HG03139 (cell line): ENCODE measurements around the gene KIRREL3.

Experiments used
- ATAC-seq: cut with Tn5 transposase; IDR thresholded peaks from one replicate; pipeline ENCODE4 v1.9.1; 2021; ENCODE audit not compliant: unreplicated experiment

KIRREL3 gene

DNA sequence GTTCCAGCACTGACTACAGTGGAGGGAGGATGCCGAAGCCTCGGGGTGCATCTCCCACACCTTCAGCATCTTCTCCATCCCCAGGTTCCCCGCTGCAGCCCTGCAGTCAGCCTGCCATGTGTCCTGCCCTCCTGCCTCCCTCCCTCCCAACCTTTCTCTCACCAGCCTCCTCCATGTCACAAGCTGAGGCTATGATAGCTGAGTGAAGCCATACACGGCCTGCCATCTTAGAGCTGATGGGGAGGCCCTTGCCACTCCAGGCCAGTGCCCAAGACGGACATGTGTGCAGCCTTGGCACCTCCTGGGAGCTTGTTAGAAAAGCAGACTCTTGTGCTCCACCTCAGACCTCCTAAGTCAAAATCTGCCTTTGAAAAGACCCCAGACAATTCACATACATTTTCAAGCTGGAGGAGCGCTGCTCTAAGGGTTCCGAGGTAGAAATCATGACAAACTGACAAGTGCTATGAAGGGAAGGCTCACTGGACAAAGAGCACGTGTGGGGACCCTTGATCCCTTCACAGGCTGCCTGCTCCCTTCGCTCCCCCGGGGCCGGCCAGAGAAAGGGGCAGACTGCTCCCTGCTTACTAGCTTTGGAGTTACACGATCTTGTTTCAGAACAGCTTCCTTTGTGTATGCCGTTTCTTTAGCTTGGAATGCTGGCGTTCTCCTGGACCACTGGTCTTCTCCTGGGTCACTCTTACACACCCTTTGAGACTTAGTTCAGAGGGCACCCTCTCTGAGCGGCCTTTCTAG lies 521.2 kb downstream of the KIRREL3 start:
- no peak for ATAC-seq

DNA sequence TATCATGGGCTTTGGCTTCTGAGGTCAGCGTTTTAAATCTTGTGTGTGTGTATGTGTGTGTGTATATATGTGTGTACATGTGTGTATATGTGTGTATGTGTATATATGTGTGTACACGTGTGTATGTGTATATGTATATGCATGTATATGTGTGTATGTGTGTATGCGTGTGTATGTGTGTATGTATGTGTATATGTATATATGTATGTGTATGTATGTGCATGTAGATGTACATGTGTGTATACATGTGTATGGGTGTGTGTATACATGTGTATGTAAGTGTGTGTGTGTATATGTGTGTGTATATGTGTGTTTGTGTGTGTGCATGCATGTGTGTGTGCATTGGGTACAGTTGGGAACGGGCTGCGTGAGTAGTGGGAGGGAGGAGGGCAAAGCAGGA lies 522.1 kb downstream of the KIRREL3 start:
- no peak for ATAC-seq

DNA sequence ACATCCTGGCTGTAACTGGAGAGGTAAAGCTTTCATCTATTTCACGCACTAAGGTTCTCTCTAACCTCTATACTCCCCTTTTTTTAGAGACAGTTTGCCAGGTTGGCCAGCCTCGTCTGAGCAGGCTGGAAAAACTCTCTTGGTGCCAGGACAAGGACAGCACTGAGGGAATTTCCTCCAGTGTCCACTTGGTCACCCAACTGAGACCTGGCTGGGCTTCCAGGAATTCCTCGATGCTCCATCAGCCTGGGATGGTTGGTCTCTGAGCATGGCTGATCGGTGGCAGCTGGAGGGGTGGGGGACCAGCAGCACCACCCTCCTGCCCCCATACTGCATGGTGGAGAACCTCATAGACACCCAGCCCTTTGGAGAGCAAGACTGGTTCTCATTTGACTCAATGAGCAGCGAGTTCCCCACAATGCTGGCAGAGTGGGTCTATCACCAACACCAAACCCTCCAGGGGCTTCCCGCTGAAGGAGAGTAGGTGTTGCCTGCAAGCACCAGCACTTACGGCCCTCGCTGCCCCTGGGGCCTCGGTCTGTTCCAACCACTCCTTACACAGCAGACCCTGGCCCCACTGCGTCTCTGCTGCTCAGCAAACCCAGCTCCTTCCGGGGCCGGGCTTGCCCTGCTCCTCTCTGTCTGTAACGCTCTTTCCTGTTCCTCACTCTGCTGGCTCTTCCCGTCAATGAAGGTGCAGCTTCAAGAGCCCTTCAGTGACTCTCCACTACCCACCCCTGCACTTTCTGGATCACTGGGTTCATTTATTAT lies 522.9 kb downstream of the KIRREL3 start:
- no peak for ATAC-seq

DNA sequence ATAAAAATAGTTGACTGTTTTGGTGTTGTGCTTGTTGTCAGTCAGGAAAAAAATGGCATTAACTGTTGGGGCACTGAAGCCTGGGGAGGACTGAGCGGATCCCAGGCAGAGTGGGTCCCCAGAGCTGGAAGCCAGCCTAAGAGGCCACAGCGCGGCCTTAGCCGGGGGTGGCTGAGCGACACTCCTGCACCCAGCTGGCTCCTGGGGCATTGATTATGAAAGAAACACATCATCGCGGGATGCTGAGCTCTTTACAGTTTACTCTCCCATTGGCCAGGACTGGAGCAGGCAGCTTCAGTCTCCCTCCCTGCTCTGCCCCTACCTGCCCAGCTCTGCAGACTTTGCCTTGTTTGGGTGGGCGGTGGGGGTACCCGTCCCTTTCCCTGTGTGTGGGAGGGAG lies 523.6 kb downstream of the KIRREL3 start:
- ATAC-seq = no peak

DNA sequence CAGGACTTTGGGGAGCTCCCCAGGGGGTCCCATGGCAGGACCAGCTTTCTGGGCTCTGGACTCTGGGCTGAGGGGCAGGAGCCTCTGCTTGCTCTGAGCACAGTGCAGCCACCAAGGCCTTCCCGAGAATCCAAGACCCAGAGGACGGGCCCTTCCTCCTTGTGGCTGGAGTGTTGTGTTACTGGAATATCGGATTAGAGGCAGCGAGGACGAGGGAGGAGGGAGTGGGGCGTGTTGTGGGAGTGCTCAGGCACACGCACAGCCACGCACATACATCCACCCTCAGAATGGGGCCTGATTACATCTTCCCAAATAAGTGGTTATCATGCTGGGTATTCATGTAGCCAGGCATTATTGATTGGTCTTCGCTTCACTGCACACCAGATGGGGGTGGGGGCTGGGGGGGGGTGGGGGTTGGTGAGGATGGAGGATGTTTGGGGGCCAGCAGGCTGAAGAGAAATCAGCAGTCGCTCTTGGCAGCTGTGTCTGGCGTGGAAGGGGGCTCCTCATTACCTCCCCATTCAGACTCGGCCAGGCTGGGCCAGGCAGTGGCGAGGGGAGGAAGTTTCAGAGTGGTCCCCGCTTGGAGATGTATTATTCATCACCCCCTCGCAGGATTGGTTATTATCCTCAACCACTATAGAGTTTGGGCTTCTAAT lies 524.2 kb downstream of the KIRREL3 start:
- ATAC-seq = no peak

DNA sequence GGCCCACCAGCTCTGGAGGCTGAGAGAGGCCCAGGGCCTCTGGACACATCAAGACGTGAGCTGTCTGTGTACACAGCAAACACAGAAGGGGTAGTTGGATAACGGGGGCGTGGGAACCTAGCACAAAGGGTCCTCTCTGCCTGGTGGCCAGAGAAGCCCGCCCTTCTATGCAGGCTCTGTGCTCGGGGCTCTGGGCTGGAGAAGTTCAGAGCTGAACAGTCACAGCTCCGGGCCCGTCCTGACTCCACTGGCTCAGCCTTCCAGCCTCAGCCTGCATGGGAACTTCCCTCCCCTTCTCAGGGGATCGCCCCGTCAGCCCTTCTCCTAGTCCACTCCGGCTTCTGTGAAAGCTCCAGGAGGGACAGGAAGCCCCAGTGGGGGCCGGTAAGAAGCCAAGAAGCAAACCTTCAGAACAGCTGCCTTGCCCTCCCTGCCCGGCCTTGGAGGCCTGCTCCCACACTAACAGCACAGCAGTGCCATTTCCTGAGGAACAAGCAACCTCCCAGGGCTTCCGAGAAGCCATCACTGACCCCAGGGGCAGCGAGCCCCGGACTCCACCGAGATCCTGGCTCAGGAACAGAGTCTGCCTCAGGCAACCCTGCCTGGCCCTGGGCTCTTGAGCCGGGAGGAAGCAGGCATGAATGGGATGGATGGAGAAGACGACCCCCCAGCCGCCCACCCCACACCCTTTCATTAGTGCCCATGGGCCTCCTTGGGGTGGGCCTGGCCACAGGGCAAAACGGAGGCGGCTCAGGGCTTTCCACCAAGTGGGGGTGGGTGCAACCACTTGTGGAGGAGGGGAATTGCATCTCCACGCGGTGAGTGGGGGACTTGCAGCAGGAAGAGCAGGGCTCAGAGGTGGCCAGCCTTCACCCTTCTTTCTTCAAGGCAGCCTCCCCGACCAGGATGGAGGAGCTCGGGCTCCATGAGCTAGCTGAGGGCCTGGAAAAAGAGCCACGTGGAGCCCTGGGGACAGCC lies 525.3 kb downstream of the KIRREL3 start:
- no peak for ATAC-seq

DNA sequence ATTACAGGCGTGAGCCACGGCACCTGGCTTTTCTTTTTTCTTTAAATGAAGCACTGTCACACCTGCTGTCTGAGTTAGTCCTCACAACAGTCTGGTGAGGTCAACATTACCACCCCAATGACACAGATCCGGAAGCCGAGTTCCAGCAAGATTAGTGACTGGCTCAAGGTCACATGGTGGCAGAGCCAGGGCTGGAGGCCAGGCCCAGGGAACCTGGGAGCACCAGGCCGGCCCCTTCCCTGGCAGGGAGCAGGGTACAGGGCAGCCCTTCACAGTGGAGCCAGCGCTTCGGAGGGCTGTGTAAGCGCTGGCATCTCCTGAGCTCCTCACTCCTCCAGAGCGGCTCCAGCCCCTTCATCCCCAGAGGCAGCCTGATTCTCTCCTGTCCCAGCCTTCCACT lies 526.4 kb downstream of the KIRREL3 start:
- no peak for ATAC-seq

DNA sequence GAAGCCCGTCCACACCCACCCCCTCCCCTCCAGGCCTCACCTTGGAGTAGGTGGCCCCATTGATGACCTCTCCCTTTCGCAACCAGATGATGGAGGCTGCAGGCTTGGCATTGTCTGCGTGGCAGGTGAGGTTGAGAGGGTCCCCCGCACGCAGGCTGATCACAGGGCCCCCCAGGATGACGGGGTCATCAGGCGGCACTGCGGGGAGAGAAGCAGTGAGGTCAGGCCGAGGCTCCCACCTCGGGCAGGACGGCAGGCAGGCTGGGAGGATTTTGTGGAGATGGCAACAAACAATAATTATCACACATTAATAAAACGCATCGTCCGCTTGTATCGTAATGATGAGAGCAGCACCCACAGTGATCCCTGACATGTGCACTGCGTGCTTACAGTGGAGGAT lies 527.3 kb downstream of the KIRREL3 start:
- no peak for ATAC-seq

DNA sequence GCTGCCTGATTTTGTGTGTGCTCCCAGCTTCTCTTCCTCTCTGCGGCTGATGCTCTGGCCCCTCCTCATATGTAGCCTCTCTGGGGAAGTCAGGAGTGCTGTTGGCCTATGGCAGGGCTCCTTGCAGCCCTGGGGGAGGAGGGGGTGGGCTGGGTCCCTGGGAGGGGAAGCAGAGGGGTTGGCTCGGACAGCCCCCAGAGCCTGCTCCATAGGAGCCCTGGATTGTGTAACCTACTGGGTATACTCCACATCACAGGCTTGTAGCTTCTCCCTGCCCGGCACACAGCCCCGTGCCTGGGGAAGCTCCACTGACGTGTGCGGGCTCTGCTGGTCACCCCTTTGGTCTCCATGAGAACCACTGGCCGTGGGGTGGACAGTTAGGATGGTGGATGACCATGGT lies 531.3 kb downstream of the KIRREL3 start:
- ATAC-seq = no peak

DNA sequence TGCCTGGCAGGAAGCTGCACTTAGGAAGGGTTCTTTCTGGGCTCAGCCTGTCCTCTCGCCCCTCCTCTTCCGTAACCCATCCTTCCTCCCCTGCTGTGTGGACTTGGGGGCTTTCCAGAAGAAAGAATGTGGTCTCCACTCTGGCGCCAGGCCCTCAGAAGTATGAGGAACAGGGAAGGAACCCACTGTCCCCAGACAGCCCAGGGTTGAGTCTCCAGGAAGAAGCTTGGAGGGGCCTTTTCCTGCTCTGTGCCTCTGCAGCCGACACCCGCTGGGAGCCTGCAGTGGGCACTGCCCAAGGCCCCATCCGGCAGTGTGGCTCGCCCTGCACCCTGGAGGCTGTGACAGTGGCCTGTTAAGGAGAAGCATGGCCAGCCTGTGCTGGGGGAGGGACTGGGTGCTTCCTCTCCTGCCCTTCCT lies 532.5 kb downstream of the KIRREL3 start:
- ATAC-seq = no peak

DNA sequence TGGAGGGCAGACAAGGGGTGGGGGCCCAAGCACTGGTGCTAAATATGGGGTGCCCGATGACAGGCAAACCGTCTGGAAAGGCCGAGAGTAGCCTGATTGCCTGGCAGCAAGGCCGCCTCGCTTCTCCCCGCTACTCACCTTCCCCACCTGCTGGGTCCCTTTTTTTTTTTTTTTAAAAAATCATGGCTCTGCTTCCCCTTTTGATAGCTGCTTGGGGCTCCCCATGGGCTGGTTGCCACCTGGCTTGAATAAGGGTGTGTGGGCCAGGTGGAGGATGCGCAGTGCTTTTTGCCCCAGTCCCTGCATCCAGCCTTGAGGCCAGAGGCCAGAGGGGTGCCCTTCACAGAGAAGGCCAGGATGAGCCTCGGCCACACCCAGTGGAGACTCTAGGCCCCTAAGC lies 533.1 kb downstream of the KIRREL3 start:
- ATAC-seq = no peak

DNA sequence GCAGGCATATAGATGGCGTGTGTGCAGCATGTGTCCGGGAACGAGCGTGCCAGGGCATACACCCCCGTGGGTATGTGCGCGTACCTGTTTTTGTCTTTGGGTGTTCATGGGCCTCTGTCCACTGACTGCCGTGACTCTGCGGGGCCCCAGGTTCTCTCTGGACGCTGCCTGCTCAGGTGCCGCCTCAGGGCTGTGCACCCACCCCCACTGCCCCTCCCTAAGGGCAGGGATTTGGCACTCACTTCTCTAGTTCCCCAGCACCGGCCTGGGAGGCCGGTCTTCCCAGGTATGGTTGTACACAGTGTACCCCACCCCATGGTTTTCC lies 533.6 kb downstream of the KIRREL3 start:
- ATAC-seq = no peak

DNA sequence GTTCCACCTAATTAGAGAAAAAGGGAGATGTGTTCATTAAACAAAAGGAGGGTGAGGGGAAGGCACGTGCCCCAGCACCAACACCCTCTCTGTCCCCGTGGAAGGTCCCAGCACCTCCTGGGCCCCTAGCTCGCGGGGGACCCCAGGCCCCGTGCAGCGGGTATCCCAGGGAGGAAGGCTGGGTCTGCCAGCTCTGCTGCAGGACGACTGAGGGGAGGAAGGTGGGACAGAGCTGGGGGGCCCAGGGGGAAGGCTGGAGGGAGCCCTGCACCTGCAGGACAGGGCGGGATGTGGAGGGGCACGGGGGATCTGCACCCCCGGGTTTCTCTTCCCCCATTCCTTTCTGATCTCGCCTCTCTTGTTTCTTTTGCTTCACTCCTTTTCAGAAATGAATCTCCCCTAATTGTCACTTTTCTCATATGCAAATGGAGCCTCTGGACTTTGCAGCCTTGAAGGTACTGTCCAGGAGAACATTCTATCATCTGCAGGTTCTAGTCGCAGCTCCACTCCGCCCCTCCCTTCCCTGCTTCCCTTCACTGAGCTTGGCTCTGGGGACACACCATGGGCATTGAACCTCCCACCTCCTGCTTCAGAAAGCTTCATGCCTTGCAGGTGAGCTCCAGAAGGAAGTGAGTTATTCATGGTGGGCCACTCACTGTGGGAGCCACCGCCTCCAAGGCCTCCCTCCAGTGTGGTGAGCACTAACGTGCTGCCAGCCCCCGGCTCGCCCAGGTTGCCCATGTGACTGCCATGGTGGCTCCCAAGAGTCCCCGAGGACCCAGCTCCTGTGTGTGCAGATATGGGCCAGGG lies 534.1 kb downstream of the KIRREL3 start:
- no peak for ATAC-seq

DNA sequence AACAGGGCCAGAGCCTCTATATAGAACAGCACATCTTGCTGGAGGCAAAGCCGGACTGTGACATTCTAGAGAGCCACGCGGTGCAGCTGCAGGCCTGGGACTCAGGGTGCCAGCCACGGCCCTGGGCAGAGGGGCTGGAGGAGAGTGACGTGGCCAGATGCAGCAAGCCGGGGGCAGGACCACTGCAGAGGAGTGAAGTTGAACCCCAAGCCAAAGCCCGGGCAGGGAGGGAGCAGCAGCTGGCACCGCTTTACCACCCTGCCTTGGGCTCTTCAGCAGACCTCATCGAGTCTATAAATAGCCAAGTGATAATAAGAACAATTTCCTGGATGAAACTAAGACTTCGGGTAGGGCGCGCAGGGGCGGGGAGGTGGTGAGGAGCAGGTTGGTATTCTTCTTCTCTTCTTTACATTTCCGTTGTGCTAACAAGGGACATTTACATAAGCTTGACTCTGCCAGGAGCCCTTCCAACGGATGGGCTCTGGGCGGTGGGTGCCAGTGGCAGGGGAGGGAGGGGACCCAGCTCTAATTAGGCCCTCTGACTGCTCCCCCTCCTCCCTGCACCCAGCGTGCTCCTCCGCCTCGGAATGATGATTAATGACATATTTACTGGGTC lies 534.9 kb downstream of the KIRREL3 start:
- ATAC-seq = peak; percentile 74

DNA sequence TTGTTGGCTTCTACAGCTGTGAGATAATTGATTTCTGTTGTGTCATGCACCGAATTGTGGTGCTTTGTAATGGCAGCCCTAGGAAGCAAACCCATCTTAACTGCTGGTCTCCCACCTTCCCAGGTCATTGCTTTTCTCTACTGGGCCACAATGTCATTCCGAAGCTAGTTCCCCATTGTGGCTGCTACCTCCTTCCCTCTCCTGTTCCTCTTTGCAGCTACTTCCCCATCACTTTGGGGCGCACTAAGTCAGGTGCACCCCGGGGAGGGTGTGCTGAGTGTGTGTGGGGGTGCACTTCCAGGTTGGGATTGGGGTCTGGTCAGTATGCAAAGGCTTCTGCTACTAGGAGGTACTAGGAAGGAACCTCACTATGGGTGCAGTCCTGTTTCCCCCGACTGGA lies 535.8 kb downstream of the KIRREL3 start:
- no peak for ATAC-seq

DNA sequence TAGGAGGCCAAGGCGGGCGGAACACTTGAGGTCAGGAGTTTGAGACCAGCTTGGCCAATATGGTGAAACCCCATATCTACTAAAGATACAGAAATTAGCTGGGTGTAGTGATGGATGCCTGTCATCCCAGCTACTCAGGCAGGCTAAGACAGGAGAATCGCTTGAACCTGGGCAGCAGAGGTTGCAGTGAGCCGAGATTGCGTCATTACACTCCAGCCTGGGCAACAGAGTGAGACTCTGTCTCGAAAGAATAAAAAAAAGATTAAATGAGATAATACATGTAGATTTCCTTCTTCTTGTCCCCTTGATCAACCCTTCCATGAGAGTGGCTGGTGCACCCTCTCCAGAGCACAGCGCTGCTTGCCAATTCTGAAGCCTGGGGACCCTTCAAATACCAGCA lies 538.1 kb downstream of the KIRREL3 start:
- ATAC-seq = no peak

DNA sequence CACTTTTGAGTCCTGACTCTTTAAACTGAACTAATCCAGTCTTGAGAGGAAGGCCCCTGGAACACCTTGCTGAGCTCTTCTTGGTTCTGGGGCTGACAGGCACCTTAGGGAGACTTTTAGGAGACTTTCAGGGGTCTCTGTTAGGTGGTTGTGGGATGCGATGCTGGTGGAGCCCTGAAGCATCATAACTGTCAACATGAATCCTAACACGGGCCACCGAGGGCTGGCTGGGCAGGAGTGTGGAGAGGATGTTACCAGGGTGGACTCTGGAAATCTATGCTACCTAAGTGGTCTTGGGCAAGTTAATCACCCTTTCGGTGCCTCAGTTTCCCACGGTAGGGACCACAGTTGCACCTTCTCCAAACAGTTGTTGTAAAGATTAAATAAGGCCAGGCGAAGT lies 538.6 kb downstream of the KIRREL3 start:
- no peak for ATAC-seq

DNA sequence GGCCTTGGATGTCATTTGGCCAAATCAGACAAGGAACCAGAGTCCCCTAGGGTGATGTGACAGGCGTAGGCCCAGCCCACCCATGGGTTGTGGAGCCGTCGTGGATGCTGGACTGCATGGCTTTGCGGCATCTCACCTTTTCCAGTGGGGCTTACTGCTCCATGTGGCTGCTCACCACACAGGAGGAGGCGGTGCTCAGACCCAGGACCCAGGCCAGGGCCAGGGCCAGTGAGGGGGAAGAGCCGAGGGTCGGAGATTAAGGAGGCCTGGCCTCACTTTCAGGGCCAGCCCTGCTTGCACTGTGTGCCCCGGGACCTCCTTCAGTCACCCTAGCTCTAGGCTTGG lies 539.5 kb downstream of the KIRREL3 start:
- ATAC-seq = no peak

DNA sequence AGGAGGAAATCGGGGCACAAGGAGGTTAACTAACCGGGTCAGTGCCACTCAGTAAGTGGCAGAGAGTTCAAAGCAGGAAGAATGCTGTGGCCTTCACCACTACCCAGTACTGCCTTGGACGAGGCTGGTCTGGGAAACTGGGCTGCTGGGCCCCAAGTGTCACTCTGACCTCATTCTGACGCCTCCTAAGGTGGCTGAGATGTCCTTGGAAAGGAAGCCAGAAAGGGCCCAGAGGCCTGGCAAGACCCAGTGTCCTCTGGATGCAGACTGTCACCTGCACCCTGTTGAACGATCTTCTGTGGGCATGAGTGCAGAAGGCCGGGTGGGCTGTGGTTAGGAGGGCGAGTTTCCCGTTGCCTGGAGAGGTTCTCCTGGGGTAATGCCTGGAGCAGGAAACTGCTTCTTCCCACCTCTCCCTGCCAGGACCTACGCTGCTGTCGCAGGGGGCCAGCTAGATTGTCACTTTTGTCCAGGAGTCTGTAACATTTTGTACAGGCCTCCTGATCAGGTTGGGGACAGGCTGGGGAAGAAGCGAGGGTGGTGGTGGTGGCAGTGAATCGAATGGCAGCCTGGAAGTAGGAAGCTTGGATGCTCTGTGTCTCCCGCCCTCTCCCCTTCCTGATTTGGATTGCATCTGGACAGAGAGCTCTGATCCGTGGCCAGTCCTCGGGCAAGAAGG lies 540.0 kb downstream of the KIRREL3 start:
- no peak for ATAC-seq
